H1 (cell line): ENCODE results near the gene DEFB123. TPM values are rescaled to one million over a fixed set of nuclear protein-coding genes. Genes with fewer than 3 reads are reported as not detected.

ENCODE experiments used
- CTCF ChIA-PET: fragments of 300-600 bp; sonication (Branson Sonifier 250); formaldehyde crosslinking; loops from one replicate; lab custom pipeline; 2021; ENCODE audit not compliant: partially characterized antibody; lab: Charles Lee
- POLR2A ChIA-PET: fragments of 300-600 bp; sonication (Branson Sonifier 250); formaldehyde crosslinking; loops from one replicate; lab custom pipeline; 2021; ENCODE audit warnings: inconsistent platforms; ENCODE audit not compliant: partially characterized antibody; lab: Charles Lee
- DNase-seq, 2 experiments: peaks; one replicate each; pipeline versions ENCODE4 v3.0.0 to v3.0.0-alpha.2; 2010 to 2022; ENCODE audit warnings: low spot score in 2 of 2, low read depth in 1 of 2, mixed read lengths in 1 of 2
- FAIRE-seq: peaks from 2 replicates; lab custom pipeline; 2011; peaks lifted over from hg19 to GRCh38; lab: Jason Lieb, UNC
- H2AFZ ChIP-seq: 2 replicates; pipeline ENCODE4 v1.8.1; 2012; ENCODE audit warnings: low read length, inconsistent platforms
- H2AK5ac ChIP-seq: 2 replicates; pipeline ENCODE4 v1.6.1; 2013; ENCODE audit warnings: low read depth, low read length
- H2BK120ac ChIP-seq: replicated peaks from 2 replicates; pipeline ENCODE3; 2013; ENCODE audit warnings: low read depth, low read length, inconsistent platforms
- H2BK12ac ChIP-seq: 2 replicates; pipeline ENCODE4 v1.6.1; 2013; ENCODE audit warnings: low read depth, low read length
- H2BK15ac ChIP-seq: 2 replicates; pipeline ENCODE4 v1.6.1; 2013; ENCODE audit warnings: low read length
- H2BK20ac ChIP-seq: 2 replicates; pipeline ENCODE4 v1.6.1; 2013; ENCODE audit warnings: low read length
- H2BK5ac ChIP-seq: 2 replicates; pipeline ENCODE4 v1.6.1; 2013; ENCODE audit warnings: low read depth, low read length
- H3K14ac ChIP-seq: 2 replicates; pipeline ENCODE4 v1.6.1; 2013; ENCODE audit warnings: inconsistent platforms; ENCODE audit not compliant: insufficient read length
- H3K18ac ChIP-seq: 2 replicates; pipeline ENCODE4 v1.6.1; 2013; ENCODE audit warnings: low read length; ENCODE audit errors: extremely low read depth
- H3K23ac ChIP-seq: 2 replicates; pipeline ENCODE4 v1.6.1; 2013; ENCODE audit warnings: inconsistent platforms; ENCODE audit not compliant: insufficient read length
- H3K23me2 ChIP-seq: 2 replicates; pipeline ENCODE4 v1.6.1; 2013; ENCODE audit warnings: low read depth, low read length
- H3K27ac ChIP-seq: 2 replicates; pipeline ENCODE4 v1.6.1; 2011; ENCODE audit warnings: low read depth, low read length, inconsistent platforms
- H3K27me3 ChIP-seq, 4 experiments: replicated peaks in 1 of 4; 1 replicate in 1 of 4; 2 replicates in 3 of 4; pipeline versions ENCODE4 v1.6.1 to v1.8.1; 2011 to 2013; ENCODE audit warnings: low read length in 3 of 4, mild to moderate bottlenecking in 3 of 4, inconsistent platforms in 2 of 4, mixed read lengths in 2 of 4, moderate library complexity in 1 of 4; ENCODE audit not compliant: control insufficient read depth in 3 of 4, insufficient read depth in 3 of 4; ENCODE audit errors: extremely low read depth in 1 of 4
- H3K36me3 ChIP-seq, 4 experiments: 2 replicates each; pipeline versions ENCODE4 v1.6.1 to v1.8.1; 2011 to 2013; ENCODE audit warnings: mild to moderate bottlenecking in 4 of 4, low read length in 3 of 4, moderate library complexity in 2 of 4, control low read depth in 1 of 4, inconsistent platforms in 1 of 4; ENCODE audit not compliant: insufficient read depth in 4 of 4, control insufficient read depth in 2 of 4
- H3K4ac ChIP-seq: replicated peaks from 2 replicates; pipeline ENCODE3; 2013; ENCODE audit warnings: low read length, low read depth, mixed read lengths, inconsistent platforms; ENCODE audit not compliant: insufficient read length
- H3K4me1 ChIP-seq, 4 experiments: replicated peaks in 1 of 4; 1 replicate in 1 of 4; 2 replicates in 3 of 4; pipeline versions ENCODE4 v1.6.1 to v1.8.1; 2011 to 2013; ENCODE audit warnings: low read length in 3 of 4, inconsistent platforms in 2 of 4, mixed read lengths in 1 of 4; ENCODE audit not compliant: insufficient read depth in 4 of 4, control insufficient read depth in 3 of 4
- H3K4me2 ChIP-seq, 2 experiments: 2 replicates each; pipeline versions ENCODE4 v1.6.1 to v1.8.1; 2011 to 2013; ENCODE audit warnings: low read depth in 2 of 2, low read length in 2 of 2, control low read depth in 1 of 2, inconsistent platforms in 1 of 2, mild to moderate bottlenecking in 1 of 2; ENCODE audit not compliant: insufficient read depth in 1 of 2
- H3K4me3 ChIP-seq, 4 experiments: fragments of 200-600, 300-600 bp in 1 of 4; sonication (generic), shearing (Covaris generic), sonication (Bioruptor Twin) in 1 of 4; 2 replicates each; pipeline versions ENCODE4 v1.5.1 to v1.8.1; 2011 to 2016; ENCODE audit warnings: low read length in 4 of 4, low read depth in 3 of 4, control low read depth in 2 of 4, inconsistent platforms in 2 of 4, mild to moderate bottlenecking in 2 of 4, mixed read lengths in 1 of 4, moderate library complexity in 1 of 4; ENCODE audit not compliant: insufficient read depth in 2 of 4; ENCODE audit errors: extremely low read depth in 1 of 4
- H3K56ac ChIP-seq: replicated peaks from 2 replicates; pipeline ENCODE3; 2013; ENCODE audit warnings: low read depth, mild to moderate bottlenecking, mixed read lengths, low read length, inconsistent platforms; ENCODE audit not compliant: insufficient read length
- H3K79me1 ChIP-seq: 2 replicates; pipeline ENCODE4 v1.6.1; 2013; ENCODE audit warnings: low read depth, low read length, control low read depth
- H3K79me2 ChIP-seq, 2 experiments: 2 replicates each; pipeline versions ENCODE4 v1.6.1 to v1.8.1; 2012 to 2013; ENCODE audit warnings: low read length in 2 of 2, mild to moderate bottlenecking in 2 of 2, inconsistent platforms in 1 of 2; ENCODE audit not compliant: insufficient read depth in 2 of 2, control insufficient read depth in 1 of 2
- H3K9ac ChIP-seq, 4 experiments: replicated peaks in 1 of 4; 1 replicate in 1 of 4; 2 replicates in 3 of 4; pipeline versions ENCODE4 v1.6.1 to v1.8.1; 2011 to 2013; ENCODE audit warnings: low read depth in 3 of 4, low read length in 3 of 4, control low read depth in 2 of 4, mild to moderate bottlenecking in 2 of 4, moderate library complexity in 2 of 4, inconsistent platforms in 1 of 4; ENCODE audit errors: extremely low read depth in 1 of 4
- H3K9me3 ChIP-seq, 2 experiments: 2 replicates each; pipeline versions ENCODE4 v1.6.1 to v1.8.1; 2012 to 2013; ENCODE audit warnings: mild to moderate bottlenecking in 2 of 2, moderate library complexity in 2 of 2, control low read depth in 1 of 2, inconsistent platforms in 1 of 2, low read depth in 1 of 2, low read length in 1 of 2, mixed read lengths in 1 of 2; ENCODE audit not compliant: insufficient read depth in 2 of 2
- H4K20me1 ChIP-seq, 2 experiments: replicated peaks in 1 of 2; 2 replicates each; pipeline versions ENCODE3 to v1.8.1; 2011 to 2013; ENCODE audit warnings: inconsistent platforms in 2 of 2, low read length in 2 of 2, mild to moderate bottlenecking in 1 of 2; ENCODE audit not compliant: insufficient read depth in 2 of 2, control insufficient read depth in 1 of 2
- H4K5ac ChIP-seq: 2 replicates; pipeline ENCODE4 v1.6.1; 2013; ENCODE audit warnings: low read length, low read depth, mixed read lengths, inconsistent platforms; ENCODE audit not compliant: insufficient read length
- H4K8ac ChIP-seq: 2 replicates; pipeline ENCODE4 v1.8.0; 2013; ENCODE audit warnings: mild to moderate bottlenecking, moderate library complexity, low read length, inconsistent platforms; ENCODE audit not compliant: insufficient read depth; ENCODE audit errors: extremely low read depth
- H4K91ac ChIP-seq: replicated peaks from 2 replicates; pipeline ENCODE3; 2013; ENCODE audit warnings: low read length, mixed read lengths, inconsistent platforms; ENCODE audit not compliant: insufficient read length
- ATF2 ChIP-seq: IDR thresholded peaks from 2 replicates; pipeline ENCODE4 v1.6.1; 2012; ENCODE audit warnings: low read length, inconsistent platforms
- BCL11A ChIP-seq, 2 experiments: IDR thresholded peaks; one replicate each; pipeline ENCODE4 v1.6.1; 2011; ENCODE audit warnings: low read depth in 2 of 2, low read length in 2 of 2, mild to moderate bottlenecking in 2 of 2
- EZH2 ChIP-seq: fragments of 200-600 bp; sonication (generic); IDR thresholded peaks from 2 replicates; pipeline ENCODE4 v1.7.1; 2012; ENCODE audit warnings: low read depth, mild to moderate bottlenecking, moderate library complexity, low read length, inconsistent platforms; ENCODE audit not compliant: severe bottlenecking
- JUND ChIP-seq: IDR thresholded peaks from 2 replicates; pipeline ENCODE4 v1.6.1; 2011; ENCODE audit warnings: mild to moderate bottlenecking, improper control_type of control experiment, low read length
- NRF1 ChIP-seq: IDR thresholded peaks from 2 replicates; pipeline ENCODE4 v1.6.1; 2011; ENCODE audit warnings: mild to moderate bottlenecking, low read depth, low read length, improper control_type of control experiment
- PHF8 ChIP-seq: fragments of 200-600 bp; sonication (generic); conservative IDR thresholded peaks from 2 replicates; pipeline ENCODE4 v1.7.1; 2012; ENCODE audit warnings: low read depth, mild to moderate bottlenecking, inconsistent platforms, low read length, moderate library complexity
- POU5F1 ChIP-seq: IDR thresholded peaks from 2 replicates; pipeline ENCODE4 v1.6.1; 2011; ENCODE audit warnings: low read depth, mild to moderate bottlenecking, low read length, moderate library complexity
- RAD21 ChIP-seq, 2 experiments: IDR thresholded peaks in 1 of 2; conservative IDR thresholded peaks in 1 of 2; 2 replicates each; pipeline ENCODE4 v1.6.1; 2011; ENCODE audit warnings: low read depth in 2 of 2, low read length in 2 of 2, improper control_type of control experiment in 1 of 2, inconsistent platforms in 1 of 2, mild to moderate bottlenecking in 1 of 2, moderate library complexity in 1 of 2
- SAP30 ChIP-seq: fragments of 300-600 bp; sonication (generic); IDR thresholded peaks from 2 replicates; pipeline ENCODE4 v1.7.1; 2012; ENCODE audit warnings: low read length, moderate library complexity, mild to moderate bottlenecking, inconsistent platforms; ENCODE audit not compliant: insufficient read depth, insufficient replicate concordance
- TAF1 ChIP-seq: IDR thresholded peaks from 2 replicates; pipeline ENCODE4 v1.6.1; 2011; ENCODE audit warnings: mild to moderate bottlenecking, low read depth, low read length
- USF2 ChIP-seq: IDR thresholded peaks from 2 replicates; pipeline ENCODE4 v1.6.1; 2011; ENCODE audit warnings: low read length, improper control_type of control experiment
- WGBS, 2 experiments: shearing (Covaris generic) in 1 of 2; methylation state at CpG; one replicate each; pipeline versions ENCODE4 v1.1.6 to v1.1.7; 2013 to 2015; ENCODE audit warnings: low lambda C conversion rate in 2 of 2, mixed read lengths in 2 of 2, inconsistent platforms in 1 of 2, low coverage in 1 of 2, missing lambda C conversion rate in 1 of 2; ENCODE audit not compliant: insufficient replicate concordance in 2 of 2, insufficient coverage in 1 of 2, insufficient read length in 1 of 2; ENCODE audit errors: extremely low coverage in 1 of 2, missing lambda C conversion rate in 1 of 2; 5-methylcytosine and 5-hydroxymethylcytosine counted together
- polyA plus RNA-seq, 7 experiments: library from polyadenylated mRNA; depleted of rRNA in 3 of 7; stranded (reverse) in 5 of 7; unstranded in 2 of 7; fragments of >200 nt in 5 of 7; fragments of 200-250 nt in 2 of 7; gene quantifications; 1 replicate in 5 of 7; 2 replicates in 1 of 7; 4 replicates in 1 of 7; pipeline versions ENCODE4 v1.2.1 to v1.2.3, GENCODE V29; 2011 to 2013; ENCODE audit warnings: missing spikeins in 2 of 7, mixed read lengths in 2 of 7
- total RNA-seq: library from RNA; stranded (reverse); fragmentation: NEBNext Ultra II Directional; extraction: Animal tissue kit (Norgen Biotek cat#: 25700); gene quantifications from 2 replicates; pipeline ENCODE4 v1.2.1, GENCODE V29; 2021

The DEFB123 gene
- total and polyA plus RNA-seq, 2 of the 8 experiments (the other 6 are each of a cell fraction or from before 2014, with no cell fraction given), result not detected

GRCh38 chr20:31403886-31404285 lies 36.5 kb upstream of the DEFB123 start:
- no peak overlapping the region for H2BK5ac ChIP-seq
- H3K36me3 ChIP-seq, result no peaks in the 10 kb centered on the region; a peak in 1 of 8 replicates
- WGBS, 2 experiments, result 42% methylated on average over 1 of the region's 1 CpG; no CpG with 5 or more reads in 1 of the 2 experiments
- H3K4ac ChIP-seq, result no peak overlapping the region
- no peak overlapping the region for H3K4me3 ChIP-seq
- H4K20me1 ChIP-seq, result no peaks in the 10 kb centered on the region
- H3K14ac ChIP-seq, result no peak overlapping the region
- H3K79me1 ChIP-seq, result no peaks in the 10 kb centered on the region
- H3K23ac ChIP-seq, result no peak overlapping the region
- H3K18ac ChIP-seq, result no peak overlapping the region
- no peaks in the 10 kb centered on the region for H3K79me2 ChIP-seq
- FAIRE-seq (no peak), DNase-seq (no peak)
- H3K27ac ChIP-seq, result no peak overlapping the region
- H3K9ac ChIP-seq, result no peak overlapping the region
- H2AK5ac ChIP-seq, result no peak overlapping the region
- H2BK120ac ChIP-seq, result no peak overlapping the region
- H2BK20ac ChIP-seq, result no peak overlapping the region
- H2AFZ ChIP-seq, result no peak overlapping the region
- H4K91ac ChIP-seq, result no peak overlapping the region
- no peaks in the 10 kb centered on the region for H3K4me1 ChIP-seq
- POLR2A ChIA-PET, result no interaction called here
- CTCF ChIA-PET, result interaction anchor here (0.7 kb wide), 2 partner anchors 9 to 99 kb away, joined by 3 to 4 read pairs; no protein-coding TSS in a partner anchor
- H3K9me3 ChIP-seq, result peaks cover 84 to 95% of the 10 kb centered on the region in 2 experiments
- H4K8ac ChIP-seq, result no peak overlapping the region
- no peaks in the 10 kb centered on the region for H3K27me3 ChIP-seq
- no peak overlapping the region for H2BK12ac ChIP-seq
- no peak overlapping the region for H2BK15ac ChIP-seq
- no peaks in the 10 kb centered on the region for H3K23me2 ChIP-seq
- no peak overlapping the region for H3K4me2 ChIP-seq
- no peak overlapping the region for H3K56ac ChIP-seq
- H4K5ac ChIP-seq, result no peak overlapping the region
- TF ChIP-seq NRF1 (no peak), SAP30 (no peak), USF2 (no peak), ATF2 (no peak), EZH2 (no peak), JUND (no peak), PHF8 (no peak), RAD21 (IDR thresholded peaks at IDR 0.05 in 1 of 2, conservative IDR thresholded peaks at IDR 0.05 in 1 of 2; ENCODE audit: low read depth in 2 of 2, low read length in 2 of 2) (no peak), TAF1 (no peak), POU5F1 (no peak), BCL11A (IDR thresholded peaks at IDR 0.05; ENCODE audit: low read depth in 2 of 2, low read length in 2 of 2) (no peak)
